Measurements from ENCODE around the gene S1PR3.

DNA sequence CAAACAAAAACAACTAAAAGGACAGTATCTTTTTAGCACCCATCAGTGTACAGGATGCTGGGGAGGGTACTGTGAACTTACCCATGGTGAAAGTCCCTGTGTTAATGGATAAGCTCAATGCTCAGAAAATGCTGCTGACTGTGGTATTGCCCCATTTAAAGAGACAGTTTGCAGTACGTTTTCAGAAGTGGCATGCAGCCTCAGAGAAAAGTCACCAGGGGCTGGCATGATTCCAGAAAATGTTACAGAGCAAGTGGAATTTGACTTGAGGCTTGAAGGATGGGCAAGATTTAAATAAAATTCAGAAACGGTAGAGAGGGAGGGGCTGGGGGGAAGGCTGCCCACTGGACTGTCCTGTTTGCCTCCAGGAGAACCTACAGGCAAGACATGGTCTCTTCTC lies 7.2 kb downstream of the S1PR3 start:
- TF ChIP-seq, protein P1, sequence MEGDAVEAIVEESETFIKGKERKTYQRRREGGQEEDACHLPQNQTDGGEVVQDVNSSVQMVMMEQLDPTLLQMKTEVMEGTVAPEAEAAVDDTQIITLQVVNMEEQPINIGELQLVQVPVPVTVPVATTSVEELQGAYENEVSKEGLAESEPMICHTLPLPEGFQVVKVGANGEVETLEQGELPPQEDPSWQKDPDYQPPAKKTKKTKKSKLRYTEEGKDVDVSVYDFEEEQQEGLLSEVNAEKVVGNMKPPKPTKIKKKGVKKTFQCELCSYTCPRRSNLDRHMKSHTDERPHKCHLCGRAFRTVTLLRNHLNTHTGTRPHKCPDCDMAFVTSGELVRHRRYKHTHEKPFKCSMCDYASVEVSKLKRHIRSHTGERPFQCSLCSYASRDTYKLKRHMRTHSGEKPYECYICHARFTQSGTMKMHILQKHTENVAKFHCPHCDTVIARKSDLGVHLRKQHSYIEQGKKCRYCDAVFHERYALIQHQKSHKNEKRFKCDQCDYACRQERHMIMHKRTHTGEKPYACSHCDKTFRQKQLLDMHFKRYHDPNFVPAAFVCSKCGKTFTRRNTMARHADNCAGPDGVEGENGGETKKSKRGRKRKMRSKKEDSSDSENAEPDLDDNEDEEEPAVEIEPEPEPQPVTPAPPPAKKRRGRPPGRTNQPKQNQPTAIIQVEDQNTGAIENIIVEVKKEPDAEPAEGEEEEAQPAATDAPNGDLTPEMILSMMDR (IDR thresholded peaks at IDR 0.05) = peak in 1 of 6 experiments; percentile 20
- peak in 1 of 2 donors; percentile 15 for TF ChIP-seq POLR2A (IDR thresholded peaks at IDR 0.05)
